Peyer's patch (tissue), 4 donors: ENCODE measurements around the gene A1BG. TPM values are rescaled to one million over a fixed set of nuclear protein-coding genes. Genes with fewer than 3 reads are reported as not detected.
"Not testable (repeated sequence)": the region's sequence is repeated elsewhere in the genome, so short reads cannot be mapped to it uniquely, and the experiment has no call there.

Experiments used
- DNase-seq, 3 donors: peaks; one replicate each; pipeline ENCODE4 v3.0.0-alpha.2; 2017 to 2019
- H3K27ac ChIP-seq, 4 donors: fragments of 200-600 bp; sonication (generic); one replicate each; pipeline ENCODE4 v1.5.1; 2016 to 2019
- H3K27me3 ChIP-seq, 2 donors: fragments of 200-600 bp; sonication (generic); one replicate each; pipeline ENCODE4 v1.5.1; 2019
- H3K36me3 ChIP-seq, 3 donors: fragments of 200-600 bp; sonication (generic); one replicate each; pipeline ENCODE4 v1.5.1; 2016 to 2019
- H3K4me1 ChIP-seq, 4 donors: fragments of 200-600 bp; sonication (generic); one replicate each; pipeline ENCODE4 v1.5.1; 2016 to 2019
- H3K4me3 ChIP-seq, 4 donors: fragments of 200-600 bp; sonication (generic); 1 replicate in 3 of 4; 2 replicates in 1 of 4; pipeline ENCODE4 v1.5.1; 2016 to 2019; ENCODE audit warnings: mild to moderate bottlenecking in 1 of 4
- H3K9me3 ChIP-seq, 4 donors: fragments of 200-600 bp; sonication (generic); one replicate each; pipeline ENCODE4 v1.5.1; 2016 to 2019; ENCODE audit warnings: mild to moderate bottlenecking in 1 of 4
- POLR2A ChIP-seq, 2 donors: fragments of 450-650 bp; IDR thresholded peaks; one replicate each; pipeline ENCODE4 v1.5.1; 2017; ENCODE audit warnings: antibody characterized with exemption in 2 of 2, mild to moderate bottlenecking in 2 of 2, moderate library complexity in 2 of 2
- total RNA-seq, 4 donors: library from RNA; depleted of rRNA; stranded (reverse); fragments of >200 nt; gene quantifications; one replicate each; pipeline ENCODE4 v1.1.0, GENCODE V29; 2016
- TF ChIP-seq, protein P1 (sequence below), 6 experiments: fragments of 450-650 bp in 4 of 6; fragments of 200-600 bp in 2 of 6; sonication (generic) in 1 of 6; IDR thresholded peaks; one replicate each; pipeline ENCODE4 v1.5.1; 2017 to 2019; ENCODE audit warnings: antibody characterized with exemption in 6 of 6, mild to moderate bottlenecking in 3 of 6, moderate library complexity in 1 of 6

A1BG gene
- total RNA-seq, 4 donors from 2014 or later = 5.4 to 26.4 (median 8.3) TPM; not detected in 1

DNA sequence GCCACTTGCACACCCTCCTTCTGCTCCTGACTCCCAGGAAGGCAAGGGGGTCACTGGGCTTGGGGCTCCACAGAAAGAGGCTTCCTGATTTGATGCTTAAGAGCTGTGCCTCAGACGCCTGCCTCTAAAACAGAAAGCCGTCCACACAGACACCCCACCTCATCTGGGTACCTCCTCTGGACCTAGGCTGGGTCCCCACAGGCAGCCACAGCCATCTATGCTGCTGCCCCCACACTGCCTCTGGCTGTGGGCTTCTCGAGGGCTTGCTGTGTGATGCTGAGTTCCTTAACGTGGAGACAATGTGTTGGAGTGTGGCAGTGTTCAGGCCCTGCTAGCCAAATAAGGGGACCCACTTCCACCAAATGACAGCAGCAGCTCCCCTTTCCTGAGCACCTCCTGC, 35.0 kb downstream of the A1BG start:
- no peak overlapping the region for H3K27ac ChIP-seq
- TF ChIP-seq, protein P1, sequence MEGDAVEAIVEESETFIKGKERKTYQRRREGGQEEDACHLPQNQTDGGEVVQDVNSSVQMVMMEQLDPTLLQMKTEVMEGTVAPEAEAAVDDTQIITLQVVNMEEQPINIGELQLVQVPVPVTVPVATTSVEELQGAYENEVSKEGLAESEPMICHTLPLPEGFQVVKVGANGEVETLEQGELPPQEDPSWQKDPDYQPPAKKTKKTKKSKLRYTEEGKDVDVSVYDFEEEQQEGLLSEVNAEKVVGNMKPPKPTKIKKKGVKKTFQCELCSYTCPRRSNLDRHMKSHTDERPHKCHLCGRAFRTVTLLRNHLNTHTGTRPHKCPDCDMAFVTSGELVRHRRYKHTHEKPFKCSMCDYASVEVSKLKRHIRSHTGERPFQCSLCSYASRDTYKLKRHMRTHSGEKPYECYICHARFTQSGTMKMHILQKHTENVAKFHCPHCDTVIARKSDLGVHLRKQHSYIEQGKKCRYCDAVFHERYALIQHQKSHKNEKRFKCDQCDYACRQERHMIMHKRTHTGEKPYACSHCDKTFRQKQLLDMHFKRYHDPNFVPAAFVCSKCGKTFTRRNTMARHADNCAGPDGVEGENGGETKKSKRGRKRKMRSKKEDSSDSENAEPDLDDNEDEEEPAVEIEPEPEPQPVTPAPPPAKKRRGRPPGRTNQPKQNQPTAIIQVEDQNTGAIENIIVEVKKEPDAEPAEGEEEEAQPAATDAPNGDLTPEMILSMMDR (IDR thresholded peaks at IDR 0.05) = no peak
- no peak for TF ChIP-seq POLR2A (IDR thresholded peaks at IDR 0.05)
- no peaks in the 10 kb centered on the region for H3K4me1 ChIP-seq
- H3K9me3 ChIP-seq = no peaks in the 10 kb centered on the region
- H3K4me3 ChIP-seq = no peak overlapping the region
- no peaks in the 10 kb centered on the region for H3K27me3 ChIP-seq
- DNase-seq = peak in 1 of 3 donors; percentile 10
- H3K36me3 ChIP-seq = peaks cover 0 to 20% (median 0%) of the 10 kb centered on the region in 3 donors

GRCh38 chr19:58317476-58318072, 35.7 kb downstream of the A1BG start:
- no peak overlapping the region for H3K27ac ChIP-seq
- H3K27me3 ChIP-seq = no peaks in the 10 kb centered on the region
- DNase-seq = peak in 1 of 3 donors; percentile 6
- H3K9me3 ChIP-seq = no peaks in the 10 kb centered on the region
- H3K36me3 ChIP-seq = peaks cover 0 to 28% (median 2%) of the 10 kb centered on the region in 3 donors
- H3K4me3 ChIP-seq = no peak overlapping the region
- no peaks in the 10 kb centered on the region for H3K4me1 ChIP-seq
- TF ChIP-seq POLR2A (IDR thresholded peaks at IDR 0.05) = no peak

DNA sequence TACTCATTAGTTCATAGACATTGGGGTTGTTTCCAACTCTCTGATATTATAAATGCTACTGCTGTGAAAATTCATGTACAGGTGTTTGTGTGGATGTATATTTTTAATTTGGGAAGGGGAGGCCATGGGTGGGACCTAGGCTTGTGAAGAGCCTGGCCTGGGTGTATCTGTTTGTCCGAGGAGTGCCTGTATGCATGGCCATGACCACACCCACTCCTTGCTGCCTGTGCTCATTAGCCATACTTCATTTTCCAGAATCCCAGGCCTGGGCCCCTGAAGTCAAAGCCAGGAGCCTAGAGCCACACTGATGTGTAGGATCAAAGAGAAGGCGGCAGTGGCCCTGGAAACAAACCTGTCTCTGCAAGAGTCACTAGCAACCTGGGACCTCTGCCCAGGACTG, 37.7 kb downstream of the A1BG start:
- Histone ChIP-seq H3K9me3 (no peaks in the 10 kb centered on the region), H3K4me1 (no peaks in the 10 kb centered on the region), H3K27me3 (no peaks in the 10 kb centered on the region), H3K36me3 (peaks cover 0 to 42% (median 4%) of the 10 kb centered on the region in 3 donors), H3K4me3 (no peak overlapping the region), H3K27ac (no peak overlapping the region)
- peak in 1 of 3 donors; percentile 26 for DNase-seq
- TF ChIP-seq POLR2A (IDR thresholded peaks at IDR 0.05) = no peak

DNA sequence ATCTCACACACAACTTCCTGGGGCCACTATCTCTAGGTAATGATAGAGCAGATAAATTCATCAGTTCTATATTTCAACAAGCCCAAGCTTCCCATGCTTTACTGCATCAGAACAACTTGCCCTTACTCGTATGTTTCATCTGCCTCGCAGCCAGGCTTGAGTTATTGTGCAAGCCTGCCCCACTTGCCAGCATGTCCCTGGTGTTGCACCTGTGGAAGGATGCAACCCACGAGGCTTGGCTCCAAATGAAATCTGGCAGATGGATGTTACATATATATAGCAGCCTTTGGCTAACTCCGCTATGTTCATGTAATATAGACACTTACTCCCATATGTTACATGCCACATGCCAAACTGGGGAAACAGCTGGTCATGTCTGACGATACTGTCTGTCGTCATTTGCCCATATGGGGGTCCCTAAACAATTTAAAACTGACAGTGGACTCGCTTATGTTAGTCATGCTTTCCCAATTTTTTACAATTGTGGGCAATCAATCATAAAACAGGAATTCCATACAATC, 41.9 kb downstream of the A1BG start:
- no peaks in the 10 kb centered on the region for H3K9me3 ChIP-seq
- H3K27ac ChIP-seq = no peak overlapping the region
- TF ChIP-seq POLR2A (IDR thresholded peaks at IDR 0.05) = no peak
- TF ChIP-seq, protein P1 (IDR thresholded peaks at IDR 0.05) = no peak
- peaks cover 0 to 79% (median 4%) of the 10 kb centered on the region in 3 donors for H3K36me3 ChIP-seq
- H3K4me3 ChIP-seq = no peak overlapping the region
- DNase-seq = no peak
- H3K4me1 ChIP-seq = peaks cover 0 to 5% (median 0%) of the 10 kb centered on the region in 4 donors
- H3K27me3 ChIP-seq = no peaks in the 10 kb centered on the region

- H3K4me1 ChIP-seq = peaks cover 0 to 12% (median 2%) of the 10 kb centered on the region in 4 donors
- peaks cover 0 to 77% (median 4%) of the 10 kb centered on the region in 3 donors for H3K36me3 ChIP-seq
- H3K9me3 ChIP-seq, H3K4me3 ChIP-seq, H3K27me3 ChIP-seq, H3K27ac ChIP-seq: not testable (repeated sequence)
- peak in 1 of 3 donors; percentile 49 for DNase-seq
- TF ChIP-seq, protein P1 (IDR thresholded peaks at IDR 0.05) = peak in 2 of 6 experiments; percentile 28 to 31
Measured at GRCh38 chr19:58310685-58311084, 42.6 kb downstream of the A1BG start.

GRCh38 chr19:58307736-58308135, 45.6 kb downstream of the A1BG start:
- DNase-seq = no peak
- H3K27ac ChIP-seq = no peak overlapping the region
- TF ChIP-seq, protein P1 (IDR thresholded peaks at IDR 0.05) = no peak
- no peak for TF ChIP-seq POLR2A (IDR thresholded peaks at IDR 0.05)
- H3K27me3 ChIP-seq = no peaks in the 10 kb centered on the region
- no peaks in the 10 kb centered on the region for H3K9me3 ChIP-seq
- no peak overlapping the region for H3K4me3 ChIP-seq
- peaks cover 0 to 53% (median 4%) of the 10 kb centered on the region in 3 donors for H3K36me3 ChIP-seq
- peaks cover 0 to 12% (median 2%) of the 10 kb centered on the region in 4 donors for H3K4me1 ChIP-seq
